ENCODE results near the gene CRTAC1. TPM values are rescaled to one million over a fixed set of nuclear protein-coding genes. Genes with fewer than 3 reads are reported as not detected.

Gene CRTAC1
- total and polyA plus RNA-seq, 10 of the 15 experiments (the other 5 are each of a cell fraction or from before 2014, with no cell fraction given) = 0.10 TPM; not detected in 9

- WGBS (ENCODE audit: insufficient coverage, insufficient replicate concordance, low lambda C conversion rate, missing lambda C conversion rate) = 23% methylated on average over 10 of the region's 10 CpGs
- H2AFZ ChIP-seq (ENCODE audit: control insufficient read depth, low read depth, low read length) = no peak overlapping the region
- intact Hi-C loops (cut with micrococcal nuclease; ENCODE audit: unreplicated experiment) (loop anchor here (5.0 kb wide), 1 partner anchor 160 kb away; no protein-coding TSS in a partner anchor), in situ Hi-C loops (cut with MboI) (no loop called here)
- no peaks in the 10 kb centered on the region for H3K79me2 ChIP-seq (ENCODE audit: control insufficient read depth, insufficient read depth, low read length)
- RAD21 ChIA-PET (ENCODE audit: unreplicated experiment) = interaction anchor here (1.8 kb wide), 1 partner anchor 76 kb away, joined by 5 read pairs; no protein-coding TSS in a partner anchor
- H3K36me3 ChIP-seq (ENCODE audit: control insufficient read depth in 2 of 2, insufficient read depth in 2 of 2, low read length in 1 of 2) = no peaks in the 10 kb centered on the region
- H3K4me2 ChIP-seq (ENCODE audit: control insufficient read depth, insufficient read depth) = no peak overlapping the region
- TF ChIP-seq ZZZ3 (IDR thresholded peaks at IDR 0.05; ENCODE audit: control insufficient read depth, insufficient read length, low read depth) = no peak
- no peaks in the 10 kb centered on the region for H4K20me1 ChIP-seq (ENCODE audit: control insufficient read depth, insufficient read depth)
- no peak overlapping the region for H3K4me3 ChIP-seq
- no peak overlapping the region for H3K9ac ChIP-seq (ENCODE audit: control insufficient read depth, insufficient read depth, low read length)
- DNase-seq (ENCODE audit: low read depth, low spot score) (no peak), FAIRE-seq (no peak), ATAC-seq (no peak)
- CTCF ChIA-PET = interaction anchor here (3.8 kb wide), 1 partner anchor 76 kb away, joined by 42 read pairs; no protein-coding TSS in a partner anchor
- BruUV-seq (replicated peaks) = no TSS peak
- SMC1A ChIA-PET (ENCODE audit: uncharacterized antibody, unreplicated experiment) = interaction anchor here (1.0 to 1.2 kb wide), 2 partner anchors 8 to 16 kb away, joined by 3 to 4 read pairs; no protein-coding TSS in a partner anchor
- H3K4me1 ChIP-seq (ENCODE audit: control insufficient read depth, insufficient read depth, low read length) = peaks cover 3% of the 10 kb centered on the region; the same call in 1 of the 2 replicates
- H3K9me3 ChIP-seq (replicated peaks; ENCODE audit: control insufficient read depth, insufficient read depth, low read length) = no peaks in the 10 kb centered on the region
- POLR2A ChIA-PET = no interaction called here
- peaks cover 2% of the 10 kb centered on the region in 2 experiments; a peak in 2 of 4 replicates for H3K27me3 ChIP-seq (replicated peaks in 1 of 2; ENCODE audit: control insufficient read depth in 2 of 2, insufficient read depth in 2 of 2, low read length in 1 of 2)
- H3K27ac ChIP-seq (ENCODE audit: control insufficient read depth, insufficient read depth) = no peak overlapping the region
Measured at GRCh38 chr10:97867220-97867800, 163.1 kb downstream of the CRTAC1 start.

GRCh38 chr10:97866524-97867219, 163.7 kb downstream of the CRTAC1 start:
- no peaks in the 10 kb centered on the region for H3K9me3 ChIP-seq (replicated peaks; ENCODE audit: control insufficient read depth, insufficient read depth, low read length)
- H3K36me3 ChIP-seq (ENCODE audit: control insufficient read depth in 2 of 2, insufficient read depth in 2 of 2, low read length in 1 of 2) = no peaks in the 10 kb centered on the region
- TF ChIP-seq BCLAF1 (IDR thresholded peaks at IDR 0.05) (no peak), BCL3 (IDR thresholded peaks at IDR 0.05; ENCODE audit: borderline replicate concordance, insufficient read depth, low read depth, low read length, poor library complexity, severe bottlenecking) (peak; percentile 82)
- intact Hi-C loops (cut with micrococcal nuclease; ENCODE audit: unreplicated experiment) = loop anchor here (5.0 kb wide), 1 partner anchor 159 kb away; no protein-coding TSS in a partner anchor
- CTCF ChIA-PET = no interaction called here
- peaks cover 2% of the 10 kb centered on the region in 2 experiments; a peak in 2 of 4 replicates for H3K27me3 ChIP-seq (replicated peaks in 1 of 2; ENCODE audit: control insufficient read depth in 2 of 2, insufficient read depth in 2 of 2, low read length in 1 of 2)
- no peaks in the 10 kb centered on the region for H4K20me1 ChIP-seq (ENCODE audit: control insufficient read depth, insufficient read depth)
- no peak overlapping the region for H3K4me3 ChIP-seq
- peaks cover 3% of the 10 kb centered on the region; the same call in 1 of the 2 replicates for H3K4me1 ChIP-seq (ENCODE audit: control insufficient read depth, insufficient read depth, low read length)
- SMC1A ChIA-PET (ENCODE audit: uncharacterized antibody, unreplicated experiment) = no interaction called here
- DNase-seq (ENCODE audit: low read depth, low spot score) (no peak), FAIRE-seq (no peak), ATAC-seq (no peak)
- RAD21 ChIA-PET (ENCODE audit: unreplicated experiment) = no interaction called here
- WGBS (ENCODE audit: insufficient coverage, insufficient replicate concordance, low lambda C conversion rate, missing lambda C conversion rate) = 61% methylated on average over 10 of the region's 10 CpGs
- POLR2A ChIA-PET = no interaction called here
- in situ Hi-C loops (cut with MboI) = no loop called here
- H3K4me2 ChIP-seq (ENCODE audit: control insufficient read depth, insufficient read depth) = no peak overlapping the region
- no peak overlapping the region for H2AFZ ChIP-seq (ENCODE audit: control insufficient read depth, low read depth, low read length)
- H3K27ac ChIP-seq (ENCODE audit: control insufficient read depth, insufficient read depth) = no peak overlapping the region
- no peak overlapping the region for H3K9ac ChIP-seq (ENCODE audit: control insufficient read depth, insufficient read depth, low read length)
- BruUV-seq (replicated peaks) = no TSS peak
- H3K79me2 ChIP-seq (ENCODE audit: control insufficient read depth, insufficient read depth, low read length) = no peaks in the 10 kb centered on the region

Data from GM12878 (cell line).